Neural cell (in vitro differentiated cells): ENCODE measurements around the gene LYZ. TPM values are rescaled to one million over a fixed set of nuclear protein-coding genes. Genes with fewer than 3 reads are reported as not detected.

Experiments
- H2AFZ ChIP-seq: fragments of 200-600, 300-800 bp; sonication (generic), shearing (Covaris generic); 2 replicates; pipeline ENCODE4 v1.6.0; 2014; ENCODE audit warnings: low read depth, mild to moderate bottlenecking, antibody characterized with exemption, low read length, moderate library complexity
- H3F3A ChIP-seq: fragments of 200-600 bp; shearing (Covaris generic); 2 replicates; pipeline ENCODE4 v1.6.1; 2016; ENCODE audit warnings: mild to moderate bottlenecking, moderate library complexity, mixed read lengths, antibody characterized with exemption, low read length; ENCODE audit not compliant: insufficient read depth, poor library complexity, severe bottlenecking
- H3K27ac ChIP-seq: fragments of 200-600, 300-800 bp; sonication (generic), shearing (Covaris generic); 2 replicates; pipeline ENCODE4 v1.5.1; 2014; ENCODE audit warnings: mild to moderate bottlenecking, low read length, moderate library complexity
- H3K27me3 ChIP-seq: fragments of 300-800, 200-600 bp; sonication (generic), shearing (Covaris generic); 2 replicates; pipeline ENCODE4 v1.6.0; 2014; ENCODE audit warnings: mild to moderate bottlenecking, low read depth, low read length, moderate library complexity; ENCODE audit not compliant: insufficient read depth
- H3K36me3 ChIP-seq: fragments of 300-800, 200-600 bp; sonication (generic), shearing (Covaris generic); 2 replicates; pipeline ENCODE4 v1.5.1; 2014; ENCODE audit warnings: mild to moderate bottlenecking, antibody characterized with exemption, low read length, moderate library complexity; ENCODE audit not compliant: insufficient read depth
- H3K4me2 ChIP-seq: fragments of 300-800, 200-600 bp; sonication (generic), shearing (Covaris generic); 2 replicates; pipeline ENCODE4 v1.6.0; 2014; ENCODE audit warnings: mild to moderate bottlenecking, low read length
- H3K4me3 ChIP-seq: fragments of 300-800, 200-600 bp; sonication (generic), shearing (Covaris generic); 2 replicates; pipeline ENCODE4 v1.5.1; 2014; ENCODE audit warnings: mild to moderate bottlenecking, low read length, moderate library complexity
- H3K79me2 ChIP-seq: fragments of 200-600 bp; shearing (Covaris generic); replicated peaks from 2 replicates; pipeline ENCODE4 v1.6.0; 2014; ENCODE audit warnings: mild to moderate bottlenecking, low read length, moderate library complexity; ENCODE audit not compliant: insufficient read depth
- H3K9ac ChIP-seq: fragments of 300-800, 200-600 bp; sonication (generic), shearing (Covaris generic); 2 replicates; pipeline ENCODE4 v1.6.1; 2016; ENCODE audit warnings: mild to moderate bottlenecking, low read length, mixed read lengths
- H3K9me2 ChIP-seq: fragments of 200-600 bp; shearing (Covaris generic); 2 replicates; pipeline ENCODE4 v1.6.1; 2016; ENCODE audit warnings: mild to moderate bottlenecking, low read length, mixed read lengths; ENCODE audit not compliant: insufficient read depth
- H3K9me3 ChIP-seq: fragments of 200-600, 300-800 bp; sonication (generic), shearing (Covaris generic); 2 replicates; pipeline ENCODE4 v1.6.1; 2016; ENCODE audit warnings: mild to moderate bottlenecking, mixed run types, low read length, moderate library complexity, mixed read lengths
- H4K20me1 ChIP-seq: fragments of 200-600 bp; shearing (Covaris generic); 2 replicates; pipeline ENCODE4 v1.6.1; 2016; ENCODE audit warnings: mild to moderate bottlenecking, mixed run types; ENCODE audit not compliant: insufficient read depth
- CTCF ChIP-seq: fragments of 450-650 bp; IDR thresholded peaks from 2 replicates; pipeline ENCODE4 v1.5.1; 2014; ENCODE audit warnings: antibody characterized with exemption, mild to moderate bottlenecking, moderate library complexity; ENCODE audit not compliant: poor library complexity, severe bottlenecking
- EP300 ChIP-seq: fragments of 450-650 bp; conservative IDR thresholded peaks from 2 replicates; pipeline ENCODE4 v1.6.1; 2014; ENCODE audit warnings: antibody characterized with exemption, mild to moderate bottlenecking, moderate library complexity; ENCODE audit not compliant: poor library complexity, severe bottlenecking
- EZH2 ChIP-seq: fragments of 200-600, 300-800 bp; shearing (Covaris generic), sonication (generic); IDR thresholded peaks from 2 replicates; pipeline ENCODE4 v1.6.1; 2014; ENCODE audit warnings: antibody characterized with exemption, low read length, borderline replicate concordance, mild to moderate bottlenecking; ENCODE audit not compliant: insufficient read depth, poor library complexity, severe bottlenecking
- MXI1 ChIP-seq: fragments of 450-650 bp; conservative IDR thresholded peaks from 2 replicates; pipeline ENCODE4 v1.6.1; 2014; ENCODE audit warnings: antibody characterized with exemption, mild to moderate bottlenecking; ENCODE audit not compliant: poor library complexity, severe bottlenecking
- POLR2AphosphoS5 ChIP-seq: IDR thresholded peaks from 2 replicates; pipeline ENCODE4 v1.6.1; 2012
- RAD21 ChIP-seq: fragments of 450-650 bp; conservative IDR thresholded peaks from 2 replicates; pipeline ENCODE4 v1.6.1; 2014; ENCODE audit warnings: antibody characterized with exemption, mild to moderate bottlenecking, moderate library complexity
- REST ChIP-seq: IDR thresholded peaks from 2 replicates; pipeline ENCODE4 v1.6.1; 2012; ENCODE audit warnings: borderline replicate concordance
- SMC3 ChIP-seq: fragments of 450-650 bp; conservative IDR thresholded peaks from 2 replicates; pipeline ENCODE4 v1.6.1; 2014; ENCODE audit warnings: antibody characterized with exemption, mild to moderate bottlenecking, moderate library complexity; ENCODE audit not compliant: poor library complexity
- TAF1 ChIP-seq: IDR thresholded peaks from 2 replicates; pipeline ENCODE4 v1.6.1; 2012; ENCODE audit warnings: low read depth
- polyA plus RNA-seq: library from polyadenylated mRNA; depleted of rRNA; stranded (reverse); fragments of >200 nt; gene quantifications from 2 replicates; pipeline ENCODE4 v1.2.3, GENCODE V29; 2014

The LYZ gene
- polyA plus RNA-seq, 1 donor from 2014 or later, result 0.20 TPM

- no peaks in the 10 kb centered on the region for H3K9me3 ChIP-seq
- H2AFZ ChIP-seq, result no peak overlapping the region
- TF ChIP-seq RAD21 (no peak), MXI1 (no peak)
- H4K20me1 ChIP-seq, result no peaks in the 10 kb centered on the region
- H3K4me2 ChIP-seq, result no peak overlapping the region
- H3K27me3 ChIP-seq, result no peaks in the 10 kb centered on the region
- H3K9me2 ChIP-seq, result no peaks in the 10 kb centered on the region
- no peak overlapping the region for H3K27ac ChIP-seq
- H3K4me3 ChIP-seq, result no peak overlapping the region
- H3K79me2 ChIP-seq, result no peaks in the 10 kb centered on the region
- no peaks in the 10 kb centered on the region for H3K36me3 ChIP-seq
- no peak overlapping the region for H3K9ac ChIP-seq
- no peaks in the 10 kb centered on the region for H3F3A ChIP-seq
Observed at GRCh38 chr12:69338936-69339335, 9.2 kb upstream of the LYZ start.

- TF ChIP-seq EP300 (no peak), REST (no peak), EZH2 (no peak), SMC3 (no peak), MXI1 (no peak), CTCF (no peak), TAF1 (no peak), POLR2AphosphoS5 (no peak), RAD21 (no peak)
- H3K27ac ChIP-seq, result no peak overlapping the region
- no peaks in the 10 kb centered on the region for H3K27me3 ChIP-seq
- H3K36me3 ChIP-seq, result no peaks in the 10 kb centered on the region
- H3K9me3 ChIP-seq, result no peaks in the 10 kb centered on the region
- no peak overlapping the region for H3K4me2 ChIP-seq
- no peaks in the 10 kb centered on the region for H3F3A ChIP-seq
- H2AFZ ChIP-seq, result no peak overlapping the region
- H3K79me2 ChIP-seq, result no peaks in the 10 kb centered on the region
- no peak overlapping the region for H3K9ac ChIP-seq
- H3K9me2 ChIP-seq, result no peaks in the 10 kb centered on the region
- no peaks in the 10 kb centered on the region for H4K20me1 ChIP-seq
- H3K4me3 ChIP-seq, result no peak overlapping the region
Observed at GRCh38 chr12:69339999-69340398, 8.2 kb upstream of the LYZ start.

GRCh38 chr12:69341328-69341727 lies 6.9 kb upstream of the LYZ start:
- Histone ChIP-seq H3F3A (no peaks in the 10 kb centered on the region), H3K4me2 (no peak overlapping the region), H2AFZ (no peak overlapping the region), H3K27me3 (no peaks in the 10 kb centered on the region), H3K79me2 (no peaks in the 10 kb centered on the region), H3K27ac (no peak overlapping the region), H3K4me3 (no peak overlapping the region), H3K36me3 (no peaks in the 10 kb centered on the region), H3K9me2 (no peaks in the 10 kb centered on the region), H4K20me1 (no peaks in the 10 kb centered on the region), H3K9me3 (no peaks in the 10 kb centered on the region), H3K9ac (no peak overlapping the region)
- TF ChIP-seq SMC3, result no peak
- no peak for TF ChIP-seq REST
- TF ChIP-seq TAF1, result no peak
- no peak for TF ChIP-seq EP300
- TF ChIP-seq MXI1, result no peak
